Stomach (tissue), 4 donors: ENCODE measurements around the gene ANKRD31.

ENCODE experiments used
- POLR2A ChIP-seq, 4 donors: fragments of 450-650 bp; IDR thresholded peaks; one replicate each; pipeline ENCODE4 v1.6.1; 2016; ENCODE audit warnings: antibody characterized with exemption in 4 of 4, control low read depth in 2 of 4, mild to moderate bottlenecking in 1 of 4, moderate library complexity in 1 of 4
- TF ChIP-seq, protein P1 (sequence below), 7 experiments: fragments of 450-650 bp in 4 of 7; fragments of 200-600 bp in 3 of 7; sonication (generic) in 3 of 7; IDR thresholded peaks; one replicate each; pipeline ENCODE4 v1.5.1; 2016 to 2019; ENCODE audit warnings: antibody characterized with exemption in 7 of 7, control low read depth in 2 of 7, mild to moderate bottlenecking in 1 of 7

DNA sequence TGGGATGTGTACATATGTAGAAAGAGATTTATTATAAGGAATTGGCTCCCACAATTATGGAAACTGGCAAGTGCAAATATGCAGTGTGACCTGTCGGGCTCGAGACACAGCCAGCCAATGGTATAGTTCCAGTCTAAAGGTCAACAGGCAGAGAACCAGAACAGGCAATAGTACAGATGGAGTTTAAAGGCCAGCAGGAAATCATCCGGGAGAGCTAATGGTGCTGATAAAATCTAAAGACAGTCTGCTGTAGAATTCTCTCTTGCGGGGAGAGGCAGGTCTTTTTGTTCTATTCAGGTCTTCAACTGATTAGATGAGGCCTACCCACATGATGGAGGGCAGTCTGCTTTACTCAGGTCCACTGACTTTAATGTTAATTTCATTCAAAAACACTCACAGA is 21.8 kb downstream of the ANKRD31 start:
- TF ChIP-seq, protein P1, sequence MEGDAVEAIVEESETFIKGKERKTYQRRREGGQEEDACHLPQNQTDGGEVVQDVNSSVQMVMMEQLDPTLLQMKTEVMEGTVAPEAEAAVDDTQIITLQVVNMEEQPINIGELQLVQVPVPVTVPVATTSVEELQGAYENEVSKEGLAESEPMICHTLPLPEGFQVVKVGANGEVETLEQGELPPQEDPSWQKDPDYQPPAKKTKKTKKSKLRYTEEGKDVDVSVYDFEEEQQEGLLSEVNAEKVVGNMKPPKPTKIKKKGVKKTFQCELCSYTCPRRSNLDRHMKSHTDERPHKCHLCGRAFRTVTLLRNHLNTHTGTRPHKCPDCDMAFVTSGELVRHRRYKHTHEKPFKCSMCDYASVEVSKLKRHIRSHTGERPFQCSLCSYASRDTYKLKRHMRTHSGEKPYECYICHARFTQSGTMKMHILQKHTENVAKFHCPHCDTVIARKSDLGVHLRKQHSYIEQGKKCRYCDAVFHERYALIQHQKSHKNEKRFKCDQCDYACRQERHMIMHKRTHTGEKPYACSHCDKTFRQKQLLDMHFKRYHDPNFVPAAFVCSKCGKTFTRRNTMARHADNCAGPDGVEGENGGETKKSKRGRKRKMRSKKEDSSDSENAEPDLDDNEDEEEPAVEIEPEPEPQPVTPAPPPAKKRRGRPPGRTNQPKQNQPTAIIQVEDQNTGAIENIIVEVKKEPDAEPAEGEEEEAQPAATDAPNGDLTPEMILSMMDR (IDR thresholded peaks at IDR 0.05) = no peak
- TF ChIP-seq POLR2A (IDR thresholded peaks at IDR 0.05) = no peak
